GM19351 (cell line): ENCODE measurements around the gene NALCN.

ENCODE experiments used
- ATAC-seq: cut with Tn5 transposase; IDR thresholded peaks from one replicate; pipeline ENCODE4 v1.9.1; 2021; ENCODE audit warnings: mild to moderate bottlenecking, moderate library complexity; ENCODE audit not compliant: unreplicated experiment

Gene NALCN

GRCh38 chr13:101140936-101141335 is 275.4 kb downstream of the NALCN start:
- no peak for ATAC-seq

DNA sequence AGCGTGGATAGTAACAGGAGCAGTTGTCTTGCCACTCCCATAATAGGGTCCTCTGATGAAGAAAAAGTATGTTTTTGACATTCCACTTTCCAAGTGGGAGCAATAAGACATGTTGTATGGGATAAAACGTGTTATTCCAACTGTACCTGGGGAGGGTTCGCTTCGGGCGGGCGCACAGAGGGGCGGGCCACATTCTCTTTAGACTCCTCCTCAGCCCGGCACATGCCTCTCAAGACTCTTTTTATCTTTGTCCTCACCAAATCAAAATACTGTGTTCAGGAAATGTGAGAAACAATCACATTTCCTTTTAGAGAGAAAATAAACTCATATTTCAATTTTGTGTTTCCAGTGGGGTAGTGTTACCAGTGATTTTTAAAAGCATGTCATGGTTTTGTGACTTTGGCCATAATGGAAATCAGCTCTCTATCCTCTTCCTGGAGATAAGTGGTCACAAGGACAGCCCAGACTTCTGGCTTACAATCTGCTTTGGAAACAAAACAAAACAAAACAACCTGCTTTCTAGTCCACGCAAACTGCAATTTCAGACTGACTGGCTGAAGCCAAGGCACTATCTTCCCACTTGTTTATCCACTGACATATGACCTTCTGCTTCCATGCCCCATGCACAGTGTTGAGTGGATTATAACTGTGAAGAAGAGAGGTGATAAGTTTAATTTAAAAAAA is 276.1 kb downstream of the NALCN start:
- ATAC-seq, result no peak

GRCh38 chr13:101139081-101139480 is 277.2 kb downstream of the NALCN start:
- ATAC-seq, result no peak

- ATAC-seq, result peak; percentile 92
Measured at GRCh38 chr13:101127741-101128353, 288.5 kb downstream of the NALCN start.

DNA sequence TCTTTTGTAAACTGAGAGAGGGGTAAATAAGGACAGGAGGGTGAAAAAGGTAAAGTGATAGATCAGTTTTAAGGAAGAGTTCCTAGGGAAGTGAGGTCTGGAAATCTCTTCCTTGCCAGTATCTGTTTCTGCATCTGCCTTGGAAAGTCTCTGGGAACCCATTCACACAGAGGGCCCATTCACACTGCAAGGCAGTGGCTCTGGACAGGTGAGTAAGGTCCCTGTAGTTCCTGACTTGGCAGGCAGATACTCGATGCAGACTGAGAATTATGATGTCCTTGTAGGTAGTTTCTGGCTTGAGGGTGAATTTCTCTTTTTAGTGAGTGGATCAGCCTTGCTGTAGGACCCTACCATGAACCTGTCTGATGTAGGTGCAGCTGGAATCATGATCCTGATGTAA is 293.3 kb downstream of the NALCN start:
- no peak for ATAC-seq

DNA sequence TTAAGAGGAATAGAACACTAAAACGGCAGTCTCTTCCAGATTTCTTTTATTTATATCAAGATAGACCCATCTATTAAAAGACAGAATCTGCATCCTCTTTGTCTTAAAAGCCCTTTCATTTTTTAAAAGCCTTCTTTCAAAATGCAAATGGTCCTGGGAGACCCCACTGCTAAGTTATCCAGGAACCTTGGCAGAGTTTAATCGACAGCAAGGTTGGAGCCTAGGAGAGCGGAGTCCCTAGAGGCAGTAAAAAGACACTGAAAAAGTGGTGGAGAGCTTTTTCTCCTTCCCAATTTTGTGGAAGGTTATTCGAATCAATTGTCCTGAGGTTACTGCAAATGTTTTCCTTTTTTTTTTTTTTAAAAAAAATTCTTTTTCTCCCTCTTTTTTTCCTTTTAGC is 294.7 kb downstream of the NALCN start:
- no peak for ATAC-seq

- ATAC-seq, result no peak
Measured at GRCh38 chr13:101120007-101120406, 296.3 kb downstream of the NALCN start.

- no peak for ATAC-seq
Measured at GRCh38 chr13:101116826-101117225, 299.5 kb downstream of the NALCN start.

DNA sequence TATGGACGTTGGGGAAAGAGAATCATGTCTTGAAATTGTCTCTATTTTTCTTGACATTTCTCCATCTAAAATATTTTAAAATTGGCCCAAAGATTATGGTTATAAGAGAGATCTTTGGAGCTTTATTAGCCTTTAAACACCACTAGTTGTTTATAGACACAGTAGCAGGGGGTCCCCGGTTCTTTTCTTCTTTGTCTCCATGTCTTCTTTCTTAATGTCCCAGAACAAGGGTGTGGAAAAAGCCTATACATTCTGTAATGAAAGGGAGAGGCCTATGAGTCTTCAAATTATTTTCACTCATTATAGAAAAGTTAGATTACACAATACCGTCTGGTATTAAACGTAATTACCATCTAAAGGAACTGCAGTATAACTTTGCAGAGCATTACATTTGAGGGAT is 300.0 kb downstream of the NALCN start:
- no peak for ATAC-seq

DNA sequence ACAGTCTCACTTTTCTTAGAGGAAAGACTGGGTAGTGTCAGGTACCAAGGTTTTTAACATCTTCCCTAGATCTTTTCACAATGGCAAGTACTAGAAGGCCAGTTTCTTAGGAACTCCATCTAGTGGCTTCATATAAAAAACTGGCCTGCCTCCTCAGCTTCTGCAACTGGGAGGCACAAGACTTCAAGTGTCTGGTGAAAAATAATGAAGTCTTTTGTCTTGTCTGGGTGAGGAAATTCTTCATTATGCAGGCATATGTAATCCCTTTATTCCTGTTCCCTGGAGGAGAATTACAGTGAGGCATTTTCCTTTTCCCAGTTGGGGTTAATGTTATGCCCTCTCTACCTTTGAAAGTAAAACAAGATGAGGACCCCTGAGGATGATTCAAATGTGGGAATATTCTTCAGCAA is 300.5 kb downstream of the NALCN start:
- no peak for ATAC-seq

DNA sequence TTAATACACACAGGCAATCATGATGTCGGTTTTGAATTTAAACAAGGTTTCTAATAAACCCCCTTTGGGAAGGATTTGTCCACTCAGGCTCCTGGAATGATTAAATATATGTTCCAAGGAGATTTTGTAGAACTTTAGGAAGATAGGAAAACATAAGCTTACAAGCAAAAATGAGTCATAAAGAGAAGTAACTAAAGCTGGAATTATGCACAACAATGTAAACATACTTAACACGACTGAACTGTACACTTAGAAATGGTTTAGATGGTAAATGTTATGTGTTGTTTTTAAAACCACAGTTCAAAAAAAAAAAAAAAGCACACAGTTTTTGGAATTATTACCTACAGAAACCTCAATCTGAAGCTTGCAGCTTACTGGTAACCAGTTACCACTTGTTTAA is 304.4 kb downstream of the NALCN start:
- ATAC-seq, result no peak

DNA sequence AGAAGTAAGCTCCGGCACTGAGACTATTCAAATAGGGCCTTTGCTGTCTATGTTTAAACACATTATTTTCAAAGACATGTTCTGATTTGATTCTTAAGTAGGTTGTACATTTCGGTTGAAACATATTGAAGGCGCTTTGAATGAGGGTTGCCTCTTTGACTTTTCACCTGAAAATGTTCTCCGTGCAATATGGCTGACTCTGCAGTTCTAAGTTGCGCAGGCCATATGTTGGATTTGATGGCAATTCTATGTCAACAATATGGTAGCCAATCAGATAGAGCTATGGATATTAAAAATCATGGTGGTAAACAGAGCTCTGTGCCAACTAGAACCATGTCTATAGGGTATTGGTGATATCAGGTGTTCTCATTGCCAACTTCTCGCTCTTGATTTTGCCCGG is 307.3 kb downstream of the NALCN start:
- no peak for ATAC-seq

DNA sequence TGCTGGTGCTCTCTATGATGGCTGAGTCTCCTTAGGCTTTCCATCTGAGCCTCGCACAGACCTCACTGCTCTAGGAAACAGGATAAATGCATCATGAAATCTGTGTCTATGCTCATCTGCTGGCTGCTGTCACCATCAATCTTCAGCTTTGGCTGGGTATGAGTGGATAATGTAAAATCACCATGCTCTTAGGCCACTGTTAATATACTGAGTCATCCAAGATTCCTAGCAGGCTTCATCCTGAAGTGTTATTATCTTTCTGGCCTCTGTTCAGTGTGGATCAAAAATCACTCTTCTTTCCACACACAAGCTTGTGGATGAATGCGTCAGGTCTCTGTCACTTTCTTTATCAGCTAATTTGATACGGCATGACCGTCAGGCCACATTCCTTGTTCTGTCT is 317.4 kb downstream of the NALCN start:
- no peak for ATAC-seq

DNA sequence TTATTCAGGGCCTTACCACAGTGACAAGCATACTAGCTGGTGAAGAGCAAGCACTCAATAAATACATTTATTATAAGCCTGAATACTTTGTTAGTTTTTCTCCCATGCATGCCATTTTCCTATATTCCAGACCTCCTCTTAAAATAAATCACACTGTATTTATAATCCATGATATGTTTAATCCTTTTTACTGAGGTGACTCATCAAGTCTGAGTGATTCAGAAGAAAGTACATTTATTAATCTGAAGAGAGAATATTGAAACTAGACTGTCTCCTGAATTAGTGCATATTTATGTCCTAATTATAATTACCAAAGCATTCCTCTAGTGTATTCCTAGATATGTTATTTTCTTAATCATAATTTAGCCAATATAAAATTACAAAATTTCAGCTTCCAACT is 323.3 kb downstream of the NALCN start:
- ATAC-seq, result no peak

GRCh38 chr13:101090287-101090686 is 326.0 kb downstream of the NALCN start:
- no peak for ATAC-seq

GRCh38 chr13:101085551-101085950 is 330.8 kb downstream of the NALCN start:
- no peak for ATAC-seq

DNA sequence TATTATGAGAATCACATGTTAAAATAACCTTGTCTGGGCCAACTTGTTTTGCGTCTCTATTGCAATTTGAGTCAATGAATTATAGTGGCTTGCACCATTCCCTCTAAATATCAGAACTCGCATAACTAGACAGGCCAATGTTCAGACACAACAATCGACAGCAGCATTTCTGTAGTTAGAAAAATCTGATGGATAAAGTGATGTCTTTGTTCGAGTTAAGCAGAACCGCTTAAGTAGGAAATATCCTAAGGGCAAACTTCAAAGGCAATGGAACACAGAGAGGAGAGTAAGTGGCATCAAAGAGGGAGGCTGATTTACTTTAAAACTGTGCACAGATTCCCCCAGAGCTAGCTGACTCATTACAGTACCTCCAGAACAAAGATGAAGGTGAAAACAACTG is 333.9 kb downstream of the NALCN start:
- ATAC-seq, result no peak

DNA sequence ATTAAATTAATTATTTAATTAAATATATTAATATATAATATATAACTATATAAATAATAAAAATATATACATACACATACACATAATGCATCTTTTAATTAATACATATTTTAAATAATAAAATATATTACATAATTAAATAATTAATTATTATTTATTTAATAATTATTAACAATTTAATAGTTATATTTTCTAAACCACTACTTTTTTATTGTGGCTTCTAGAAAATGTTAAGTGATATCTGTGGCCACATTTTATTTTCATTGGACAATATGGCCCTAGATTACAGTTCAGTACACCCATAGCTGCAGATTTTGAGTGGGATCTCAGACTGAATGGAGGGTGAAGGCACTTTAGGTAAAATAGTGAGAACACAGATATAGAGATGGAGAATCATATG is 335.7 kb downstream of the NALCN start:
- ATAC-seq, result no peak

- no peak for ATAC-seq
Measured at GRCh38 chr13:101065329-101065728, 351.0 kb downstream of the NALCN start.

- no peak for ATAC-seq
Measured at GRCh38 chr13:101059793-101060192, 356.5 kb downstream of the NALCN start.

DNA sequence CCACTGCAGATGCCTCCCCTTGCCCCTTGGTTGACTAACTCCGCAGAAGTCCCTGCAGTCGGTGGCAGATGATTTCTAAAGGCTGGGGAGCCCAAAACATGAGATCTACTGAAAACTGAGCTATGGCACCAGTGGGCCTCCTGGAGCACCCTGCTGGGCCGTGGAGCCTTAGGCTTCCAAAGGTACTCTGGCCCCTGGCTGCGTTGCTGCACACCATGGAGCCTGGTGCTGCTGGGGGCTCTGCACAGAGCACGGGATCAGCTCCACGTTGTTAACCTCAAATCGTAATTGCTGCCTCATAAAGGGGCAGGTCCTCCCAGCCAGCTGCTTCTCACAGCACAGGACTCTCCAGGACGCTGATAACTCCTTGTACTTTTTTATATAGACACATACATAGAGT is 357.5 kb downstream of the NALCN start:
- no peak for ATAC-seq

GRCh38 chr13:101053301-101054093 is 362.8 kb downstream of the NALCN start:
- ATAC-seq, result no peak
